ENCODE data around the gene PROSER2.

The PROSER2 gene

GRCh38 chr10:11870461-11870780 is 47.3 kb downstream of the PROSER2 start:
- Histone ChIP-seq H3K4me3 (no peak overlapping the region), H3K9me3 (no peaks in the 10 kb centered on the region), H3K36me3 (replicated peaks) (peaks cover 7% of the 10 kb centered on the region; the same call in 1 of the 2 replicates), H3K27me3 (ENCODE audit: low read depth) (no peaks in the 10 kb centered on the region), H3K4me1 (peaks cover 9% of the 10 kb centered on the region)
- in situ Hi-C loops (cut with MboI; ENCODE audit: low sequenced_read_pairs): no loop called here
- DNase-seq (ENCODE audit: low spot score in 2 of 2): no peak

- in situ Hi-C loops (cut with MboI; ENCODE audit: low sequenced_read_pairs): no loop called here
- H3K27me3 ChIP-seq (ENCODE audit: low read depth): no peaks in the 10 kb centered on the region
- H3K36me3 ChIP-seq (replicated peaks): peaks cover 7% of the 10 kb centered on the region; the same call in 1 of the 2 replicates
- H3K4me3 ChIP-seq: no peak overlapping the region
- H3K9me3 ChIP-seq: no peaks in the 10 kb centered on the region
- DNase-seq (ENCODE audit: low spot score in 2 of 2): no peak
- peaks cover 14% of the 10 kb centered on the region for H3K4me1 ChIP-seq
Measured at GRCh38 chr10:11870900-11871400, 47.8 kb downstream of the PROSER2 start.

- Histone ChIP-seq H3K9me3 (no peaks in the 10 kb centered on the region), H3K4me1 (peaks cover 18% of the 10 kb centered on the region), H3K27me3 (ENCODE audit: low read depth) (no peaks in the 10 kb centered on the region), H3K4me3 (no peak overlapping the region), H3K36me3 (replicated peaks) (peaks cover 7% of the 10 kb centered on the region; the same call in 1 of the 2 replicates)
- in situ Hi-C loops (cut with MboI; ENCODE audit: low sequenced_read_pairs): no loop called here
- no peak for DNase-seq (ENCODE audit: low spot score in 2 of 2)
Measured at GRCh38 chr10:11871466-11871865, 48.3 kb downstream of the PROSER2 start.

GRCh38 chr10:11874568-11875493 is 51.7 kb downstream of the PROSER2 start:
- in situ Hi-C loops (cut with MboI; ENCODE audit: low sequenced_read_pairs): no loop called here
- Histone ChIP-seq H3K36me3 (replicated peaks) (no peaks in the 10 kb centered on the region), H3K4me1 (peaks cover 18% of the 10 kb centered on the region), H3K27me3 (ENCODE audit: low read depth) (no peaks in the 10 kb centered on the region), H3K9me3 (no peaks in the 10 kb centered on the region), H3K4me3 (no peak overlapping the region)
- peak; percentile 89 to 90 for DNase-seq (ENCODE audit: low spot score in 2 of 2)

GRCh38 chr10:11875494-11876281 is 52.5 kb downstream of the PROSER2 start:
- H3K4me1 ChIP-seq: peaks cover 18% of the 10 kb centered on the region
- no peak overlapping the region for H3K4me3 ChIP-seq
- H3K36me3 ChIP-seq (replicated peaks): no peaks in the 10 kb centered on the region
- DNase-seq (ENCODE audit: low spot score in 2 of 2): peak; percentile 84 to 85
- H3K27me3 ChIP-seq (ENCODE audit: low read depth): no peaks in the 10 kb centered on the region
- H3K9me3 ChIP-seq: no peaks in the 10 kb centered on the region
- in situ Hi-C loops (cut with MboI; ENCODE audit: low sequenced_read_pairs): no loop called here

GRCh38 chr10:11876324-11876723 is 53.2 kb downstream of the PROSER2 start:
- Histone ChIP-seq H3K4me3 (no peak overlapping the region), H3K36me3 (replicated peaks) (no peaks in the 10 kb centered on the region), H3K27me3 (ENCODE audit: low read depth) (no peaks in the 10 kb centered on the region), H3K9me3 (no peaks in the 10 kb centered on the region), H3K4me1 (peaks cover 18% of the 10 kb centered on the region)
- in situ Hi-C loops (cut with MboI; ENCODE audit: low sequenced_read_pairs): no loop called here
- DNase-seq (ENCODE audit: low spot score in 2 of 2): no peak

- no peaks in the 10 kb centered on the region for H3K9me3 ChIP-seq
- H3K4me3 ChIP-seq: no peak overlapping the region
- no peaks in the 10 kb centered on the region for H3K36me3 ChIP-seq (replicated peaks)
- peaks cover 18% of the 10 kb centered on the region for H3K4me1 ChIP-seq
- H3K27me3 ChIP-seq (ENCODE audit: low read depth): no peaks in the 10 kb centered on the region
- in situ Hi-C loops (cut with MboI; ENCODE audit: low sequenced_read_pairs): no loop called here
- no peak for DNase-seq (ENCODE audit: low spot score in 2 of 2)
Measured at GRCh38 chr10:11876805-11877590, 53.8 kb downstream of the PROSER2 start.

GRCh38 chr10:11877591-11877905 is 54.4 kb downstream of the PROSER2 start:
- Histone ChIP-seq H3K9me3 (no peaks in the 10 kb centered on the region), H3K27me3 (ENCODE audit: low read depth) (no peaks in the 10 kb centered on the region), H3K36me3 (replicated peaks) (no peaks in the 10 kb centered on the region), H3K4me1 (peaks cover 18% of the 10 kb centered on the region), H3K4me3 (no peak overlapping the region)
- in situ Hi-C loops (cut with MboI; ENCODE audit: low sequenced_read_pairs): no loop called here
- no peak for DNase-seq (ENCODE audit: low spot score in 2 of 2)

- H3K4me3 ChIP-seq: no peak overlapping the region
- in situ Hi-C loops (cut with MboI; ENCODE audit: low sequenced_read_pairs): no loop called here
- H3K36me3 ChIP-seq (replicated peaks): no peaks in the 10 kb centered on the region
- no peaks in the 10 kb centered on the region for H3K27me3 ChIP-seq (ENCODE audit: low read depth)
- H3K9me3 ChIP-seq: no peaks in the 10 kb centered on the region
- H3K4me1 ChIP-seq: peaks cover 18% of the 10 kb centered on the region
- no peak for DNase-seq (ENCODE audit: low spot score in 2 of 2)
Measured at GRCh38 chr10:11878776-11879175, 55.6 kb downstream of the PROSER2 start.

- Histone ChIP-seq H3K36me3 (replicated peaks) (no peaks in the 10 kb centered on the region), H3K9me3 (no peaks in the 10 kb centered on the region), H3K4me1 (peaks cover 17% of the 10 kb centered on the region), H3K4me3 (no peak overlapping the region), H3K27me3 (ENCODE audit: low read depth) (no peaks in the 10 kb centered on the region)
- in situ Hi-C loops (cut with MboI; ENCODE audit: low sequenced_read_pairs): no loop called here
- DNase-seq (ENCODE audit: low spot score in 2 of 2): no peak
Measured at GRCh38 chr10:11879387-11880094, 56.4 kb downstream of the PROSER2 start.

GRCh38 chr10:11880151-11881029 is 57.2 kb downstream of the PROSER2 start:
- Histone ChIP-seq H3K36me3 (replicated peaks) (no peaks in the 10 kb centered on the region), H3K27me3 (ENCODE audit: low read depth) (no peaks in the 10 kb centered on the region), H3K4me3 (no peak overlapping the region), H3K4me1 (peaks cover 9% of the 10 kb centered on the region), H3K9me3 (no peaks in the 10 kb centered on the region)
- DNase-seq (ENCODE audit: low spot score in 2 of 2): no peak
- in situ Hi-C loops (cut with MboI; ENCODE audit: low sequenced_read_pairs): no loop called here

GRCh38 chr10:11881030-11881476 is 57.9 kb downstream of the PROSER2 start:
- DNase-seq (ENCODE audit: low spot score in 2 of 2): no peak
- in situ Hi-C loops (cut with MboI; ENCODE audit: low sequenced_read_pairs): no loop called here
- no peaks in the 10 kb centered on the region for H3K27me3 ChIP-seq (ENCODE audit: low read depth)
- H3K36me3 ChIP-seq (replicated peaks): no peaks in the 10 kb centered on the region
- H3K4me1 ChIP-seq: peaks cover 3% of the 10 kb centered on the region
- H3K9me3 ChIP-seq: no peaks in the 10 kb centered on the region
- H3K4me3 ChIP-seq: no peak overlapping the region

Data from HAP-1 (cell line).